Nephron (organoid): ENCODE data around the gene CHPT1.
A peak's percentile ranks its signal among the peaks of the same experiment; 100 is the strongest.

Source experiments
- H3K27ac Mint-ChIP-seq, 3 experiments: 2 replicates each; pipeline ENCODE4 v1.8.0; 2020; ENCODE audit warnings: mixed read lengths in 3 of 3, mild to moderate bottlenecking in 2 of 3, moderate library complexity in 1 of 3
- H3K27me3 Mint-ChIP-seq: 2 replicates; pipeline ENCODE4 v1.8.0; 2021; ENCODE audit warnings: low read depth, mild to moderate bottlenecking, moderate library complexity, mixed read lengths
- H3K36me3 Mint-ChIP-seq: 2 replicates; pipeline ENCODE4 v1.8.0; 2020; ENCODE audit warnings: low read depth, mixed read lengths
- H3K4me1 Mint-ChIP-seq: 2 replicates; pipeline ENCODE4 v1.8.0; 2020; ENCODE audit warnings: mixed read lengths
- H3K4me3 Mint-ChIP-seq, 3 experiments: 2 replicates each; pipeline ENCODE4 v1.8.0; 2020; ENCODE audit warnings: mild to moderate bottlenecking in 3 of 3, mixed read lengths in 3 of 3, moderate library complexity in 2 of 3
- H3K9me3 Mint-ChIP-seq: 2 replicates; pipeline ENCODE4 v1.8.0; 2020; ENCODE audit warnings: mixed read lengths
- CTCF ChIP-seq, 3 experiments: fragments of 200-600 bp; sonication (generic); IDR thresholded peaks; one replicate each; pipeline ENCODE4 v1.5.0; 2021; ENCODE audit warnings: antibody characterized with exemption in 3 of 3; ENCODE audit not compliant: unreplicated experiment in 3 of 3

The CHPT1 gene

DNA sequence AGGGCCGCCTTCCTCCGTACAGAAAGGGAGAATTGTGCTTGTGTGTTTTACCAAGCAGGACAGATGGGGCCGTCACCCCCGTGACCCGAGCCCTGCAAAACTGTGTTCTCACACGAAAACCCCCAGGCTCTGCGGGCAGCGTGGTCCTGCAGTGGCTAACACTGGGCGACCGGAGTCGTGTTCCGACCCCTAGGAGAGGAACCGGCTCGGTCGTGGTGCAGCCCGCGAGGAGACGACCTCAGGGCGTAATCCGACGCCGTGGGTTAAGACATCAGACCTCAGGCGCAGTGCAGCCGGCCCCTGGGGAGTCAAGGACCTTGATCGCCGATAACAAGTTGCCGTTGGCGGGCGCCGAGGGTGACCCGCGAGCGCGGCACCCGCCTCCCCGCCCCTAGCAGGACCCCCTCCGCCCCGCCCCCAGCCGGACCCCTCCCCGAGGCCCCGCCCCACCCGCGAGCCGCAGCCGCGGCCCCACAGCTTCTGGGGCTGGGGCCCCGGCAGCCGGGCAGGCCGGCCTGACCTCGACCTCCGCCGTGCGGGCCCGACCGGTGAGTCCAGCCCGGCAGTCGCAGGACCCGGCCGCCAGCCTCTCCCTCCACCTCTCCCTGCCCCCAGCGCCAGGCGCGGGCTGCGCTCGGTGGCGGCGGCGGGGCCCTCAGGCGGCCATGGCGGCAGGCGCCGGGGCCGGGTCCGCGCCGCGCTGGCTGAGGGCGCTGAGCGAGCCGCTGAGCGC lies at the start of gene CHPT1:
Gene CHPT1 (plus strand): TSS at position 444 of the 733 bp plus-strand sequence. CDS start 222 bp downstream, at position 666.
- Mint-ChIP-seq H3K4me3 (peak within 1 kb of the TSS; percentile 92 to 98 (median 98)), H3K4me1 (peaks cover 45% of the 10 kb centered on the region), H3K9me3 (no peaks in the 10 kb centered on the region), H3K36me3 (no peaks in the 10 kb centered on the region), H3K27me3 (peaks cover 6% of the 10 kb centered on the region), H3K27ac (peak within 1 kb of the TSS; percentile 87 to 95 (median 91))
- TF ChIP-seq CTCF (IDR thresholded peaks at IDR 0.05; ENCODE audit: unreplicated experiment in 3 of 3) = no peak

- Mint-ChIP-seq H3K4me3 (no peak overlapping the region), H3K36me3 (no peaks in the 10 kb centered on the region), H3K9me3 (no peaks in the 10 kb centered on the region), H3K27me3 (peaks cover 14% of the 10 kb centered on the region), H3K27ac (no peak overlapping the region), H3K4me1 (no peaks in the 10 kb centered on the region)
- no peak for TF ChIP-seq CTCF (IDR thresholded peaks at IDR 0.05; ENCODE audit: unreplicated experiment in 3 of 3)
These were observed 49.7 kb upstream of the CHPT1 start for GRCh38 chr12:101647711-101648110.

GRCh38 chr12:101648195-101648594 lies 49.2 kb upstream of the CHPT1 start:
- Mint-ChIP-seq H3K36me3 (no peaks in the 10 kb centered on the region), H3K27ac (no peak overlapping the region), H3K4me1 (no peaks in the 10 kb centered on the region), H3K27me3 (peaks cover 9% of the 10 kb centered on the region), H3K4me3 (no peak overlapping the region), H3K9me3 (no peaks in the 10 kb centered on the region)
- TF ChIP-seq CTCF (IDR thresholded peaks at IDR 0.05; ENCODE audit: unreplicated experiment in 3 of 3) = no peak

DNA sequence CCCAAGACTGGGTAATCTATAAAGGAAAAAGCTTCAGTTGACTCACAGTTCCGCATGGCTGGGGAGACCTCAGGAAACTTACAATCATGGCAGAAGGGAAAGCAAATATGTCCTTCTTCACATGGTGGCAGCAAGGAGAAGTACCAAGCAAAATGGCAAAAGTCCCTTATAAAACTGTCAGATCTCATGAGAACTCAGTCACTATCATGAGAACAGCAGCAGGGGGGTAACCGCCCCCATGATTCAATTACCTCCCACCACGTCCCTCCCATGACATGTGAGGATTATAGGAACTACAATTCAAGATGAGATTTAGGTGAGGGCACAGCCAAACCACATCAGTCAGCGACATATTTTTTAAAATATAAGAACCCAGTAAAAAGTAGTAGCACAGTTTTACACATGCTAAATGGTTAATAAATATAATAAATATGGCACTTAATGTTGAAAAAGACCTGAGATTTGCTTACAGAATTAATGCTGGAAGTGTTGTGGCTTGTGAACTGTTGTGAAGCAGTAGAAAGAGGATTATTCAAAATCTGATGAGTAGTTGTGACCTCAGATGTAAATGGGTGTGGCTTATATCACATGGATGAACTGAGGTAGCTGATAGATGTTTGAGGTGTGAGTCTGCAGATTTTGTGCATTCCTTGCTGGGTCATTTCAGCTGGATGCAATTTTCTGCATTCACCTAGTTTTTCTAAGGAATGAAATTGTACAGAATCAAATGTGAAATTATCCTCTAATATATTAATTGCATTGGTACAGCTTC lies 46.9 kb upstream of the CHPT1 start:
- no peaks in the 10 kb centered on the region for H3K27me3 Mint-ChIP-seq
- H3K36me3 Mint-ChIP-seq = no peaks in the 10 kb centered on the region
- no peak for TF ChIP-seq CTCF (IDR thresholded peaks at IDR 0.05; ENCODE audit: unreplicated experiment in 3 of 3)

DNA sequence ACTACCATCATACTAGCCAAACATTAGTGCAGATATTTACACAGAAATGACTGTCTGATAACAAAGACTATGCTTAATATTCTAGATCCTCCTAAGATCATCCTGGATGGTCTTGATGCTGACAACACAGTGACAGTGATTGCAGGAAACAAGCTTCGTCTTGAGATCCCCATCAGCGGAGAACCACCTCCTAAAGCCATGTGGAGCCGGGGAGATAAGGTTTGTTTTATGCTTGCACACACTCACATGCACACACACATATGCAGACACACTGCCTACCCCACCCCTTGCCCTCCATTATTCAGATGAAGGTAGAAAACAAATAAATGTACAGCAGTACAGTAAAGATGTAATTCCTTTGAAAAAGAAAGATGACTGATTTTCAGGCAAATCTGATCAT lies 44.4 kb upstream of the CHPT1 start:
- no peaks in the 10 kb centered on the region for H3K9me3 Mint-ChIP-seq
- no peaks in the 10 kb centered on the region for H3K27me3 Mint-ChIP-seq
- no peak overlapping the region for H3K4me3 Mint-ChIP-seq
- H3K36me3 Mint-ChIP-seq = no peaks in the 10 kb centered on the region
- H3K4me1 Mint-ChIP-seq = no peaks in the 10 kb centered on the region
- TF ChIP-seq CTCF (IDR thresholded peaks at IDR 0.05; ENCODE audit: unreplicated experiment in 3 of 3) = no peak
- H3K27ac Mint-ChIP-seq = no peak overlapping the region

More for the DNA sequence above, 46.9 kb upstream of the CHPT1 start:
- no peaks in the 10 kb centered on the region for H3K9me3 Mint-ChIP-seq
- H3K27ac Mint-ChIP-seq = no peak overlapping the region
- no peak overlapping the region for H3K4me3 Mint-ChIP-seq
- no peaks in the 10 kb centered on the region for H3K4me1 Mint-ChIP-seq
